Fibroblast of villous mesenchyme (primary cell): ENCODE measurements around the gene GEMIN7. TPM values are rescaled to one million over a fixed set of nuclear protein-coding genes. Genes with fewer than 3 reads are reported as not detected.
A peak's percentile ranks its signal among the peaks of the same experiment; 100 is the strongest.

Source experiments
- DNase-seq: peaks from one replicate; pipeline ENCODE4 v3.0.0-alpha.2; 2010; ENCODE audit warnings: low read depth
- H3K4me3 ChIP-seq: 2 replicates; pipeline ENCODE4 v1.5.1; 2011; ENCODE audit warnings: low read depth, mild to moderate bottlenecking, low read length
- total RNA-seq: library from RNA; depleted of rRNA; stranded (reverse); fragments of >200 nt; gene quantifications from 2 replicates; pipeline ENCODE4 v1.2.3, GENCODE V29; 2012
- TF ChIP-seq, protein P1 (sequence below): IDR thresholded peaks from 2 replicates; pipeline ENCODE4 v1.5.1; 2012; ENCODE audit warnings: low read depth, mild to moderate bottlenecking, low read length; ENCODE audit not compliant: insufficient read depth

Gene GEMIN7
- total RNA-seq, 1 donor, result 16.0 TPM

DNA sequence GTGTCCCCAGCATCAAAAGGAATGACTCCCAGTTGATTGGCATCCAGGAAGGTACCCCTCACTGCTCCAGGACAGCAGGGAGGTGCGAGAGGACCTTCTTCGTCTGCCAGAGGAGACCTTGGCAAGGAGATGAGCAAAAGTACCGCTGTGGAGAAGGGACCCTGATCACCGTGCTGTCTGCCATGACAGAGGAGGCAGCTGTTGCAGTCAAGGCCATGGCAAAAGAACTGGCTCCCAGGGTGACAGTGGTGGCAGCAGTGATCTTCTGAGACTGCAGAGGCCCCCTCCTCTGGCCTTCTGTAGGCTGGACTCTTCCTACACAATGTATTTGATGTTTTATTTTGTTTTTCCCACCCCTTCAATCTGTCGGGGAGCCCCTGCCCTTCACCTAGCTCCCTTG is 49.7 kb downstream of the GEMIN7 start:
- TF ChIP-seq, protein P1, sequence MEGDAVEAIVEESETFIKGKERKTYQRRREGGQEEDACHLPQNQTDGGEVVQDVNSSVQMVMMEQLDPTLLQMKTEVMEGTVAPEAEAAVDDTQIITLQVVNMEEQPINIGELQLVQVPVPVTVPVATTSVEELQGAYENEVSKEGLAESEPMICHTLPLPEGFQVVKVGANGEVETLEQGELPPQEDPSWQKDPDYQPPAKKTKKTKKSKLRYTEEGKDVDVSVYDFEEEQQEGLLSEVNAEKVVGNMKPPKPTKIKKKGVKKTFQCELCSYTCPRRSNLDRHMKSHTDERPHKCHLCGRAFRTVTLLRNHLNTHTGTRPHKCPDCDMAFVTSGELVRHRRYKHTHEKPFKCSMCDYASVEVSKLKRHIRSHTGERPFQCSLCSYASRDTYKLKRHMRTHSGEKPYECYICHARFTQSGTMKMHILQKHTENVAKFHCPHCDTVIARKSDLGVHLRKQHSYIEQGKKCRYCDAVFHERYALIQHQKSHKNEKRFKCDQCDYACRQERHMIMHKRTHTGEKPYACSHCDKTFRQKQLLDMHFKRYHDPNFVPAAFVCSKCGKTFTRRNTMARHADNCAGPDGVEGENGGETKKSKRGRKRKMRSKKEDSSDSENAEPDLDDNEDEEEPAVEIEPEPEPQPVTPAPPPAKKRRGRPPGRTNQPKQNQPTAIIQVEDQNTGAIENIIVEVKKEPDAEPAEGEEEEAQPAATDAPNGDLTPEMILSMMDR, result no peak
- DNase-seq, result no peak
- H3K4me3 ChIP-seq, result no peak overlapping the region

DNA sequence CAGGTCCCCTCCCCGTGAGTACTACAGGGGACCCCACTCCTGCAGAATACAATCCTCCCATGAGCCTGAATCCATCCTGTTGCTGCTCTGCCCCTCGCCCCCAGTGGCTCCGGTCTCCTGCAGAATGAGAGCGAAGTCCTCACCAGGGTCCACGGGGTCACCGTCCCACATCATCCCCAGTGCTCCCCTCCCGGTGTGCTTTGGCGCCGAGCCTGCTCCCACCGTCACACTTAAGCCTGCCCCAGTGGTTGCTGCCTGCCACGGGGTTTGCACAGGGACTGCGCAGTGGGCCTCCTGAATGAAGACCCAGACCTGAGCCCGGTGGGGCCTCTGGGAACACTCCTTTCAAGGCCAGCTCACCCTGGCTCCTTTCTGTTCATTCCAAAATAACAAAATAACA is 51.2 kb downstream of the GEMIN7 start:
- TF ChIP-seq, protein P1, result no peak
- no peak overlapping the region for H3K4me3 ChIP-seq
- no peak for DNase-seq

DNA sequence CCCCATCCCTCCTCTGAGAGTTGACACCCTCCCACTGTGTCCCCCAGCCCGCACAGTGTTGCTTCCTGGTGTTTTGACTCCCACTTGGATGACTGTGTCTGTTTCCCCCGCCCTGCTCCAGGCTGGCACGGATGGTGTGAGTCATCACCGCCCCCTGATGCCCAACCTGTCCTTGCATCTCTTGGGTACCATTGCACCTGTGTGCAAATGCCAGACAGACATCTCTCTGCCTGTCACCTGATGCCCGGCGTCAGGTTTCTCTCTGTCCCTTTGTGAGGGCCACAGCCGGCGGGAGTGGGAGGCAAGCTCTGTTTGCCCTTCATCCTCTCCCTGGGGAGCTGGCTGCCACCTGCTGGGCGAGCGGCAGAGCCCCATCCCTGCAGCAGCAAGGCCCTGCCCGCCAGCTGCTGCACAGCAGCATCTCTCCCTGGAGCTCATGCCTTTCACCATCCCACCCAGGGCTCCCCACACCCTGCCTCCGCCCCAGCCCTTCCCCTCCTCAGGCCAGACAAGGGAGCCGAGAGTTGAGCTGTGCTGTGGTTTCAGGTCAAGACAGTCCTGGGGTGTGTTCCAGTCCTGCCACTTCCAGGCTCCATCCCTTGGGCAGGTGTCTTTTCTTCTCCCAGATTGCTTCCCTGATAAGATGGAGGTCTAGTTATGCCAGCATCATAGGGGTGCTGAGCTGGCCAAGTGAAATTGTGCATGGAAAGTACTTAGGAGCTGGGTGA is 52.0 kb downstream of the GEMIN7 start:
- TF ChIP-seq, protein P1, result peak; percentile 34
- peak; percentile 9 for DNase-seq
- no peak overlapping the region for H3K4me3 ChIP-seq

DNA sequence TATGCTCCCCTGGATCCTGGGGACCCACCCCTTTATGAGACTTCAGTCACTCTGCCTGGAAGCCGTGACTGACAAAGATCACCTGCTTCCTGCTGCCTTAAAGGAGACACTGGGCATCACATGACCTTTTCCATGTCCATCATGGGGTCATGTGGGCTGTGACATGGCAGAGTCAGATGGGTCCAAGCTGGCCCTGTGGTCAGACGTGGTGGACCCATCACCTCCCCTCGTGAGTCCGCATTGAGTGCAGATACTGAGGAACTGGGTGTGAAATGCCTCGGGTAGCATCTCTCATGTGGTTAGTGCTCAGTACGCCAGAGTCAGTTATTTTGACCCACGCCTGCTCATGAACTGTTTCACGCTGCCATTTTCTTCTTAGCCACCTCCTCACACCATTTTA is 54.6 kb downstream of the GEMIN7 start:
- no peak overlapping the region for H3K4me3 ChIP-seq
- TF ChIP-seq, protein P1, result no peak
- DNase-seq, result no peak

DNA sequence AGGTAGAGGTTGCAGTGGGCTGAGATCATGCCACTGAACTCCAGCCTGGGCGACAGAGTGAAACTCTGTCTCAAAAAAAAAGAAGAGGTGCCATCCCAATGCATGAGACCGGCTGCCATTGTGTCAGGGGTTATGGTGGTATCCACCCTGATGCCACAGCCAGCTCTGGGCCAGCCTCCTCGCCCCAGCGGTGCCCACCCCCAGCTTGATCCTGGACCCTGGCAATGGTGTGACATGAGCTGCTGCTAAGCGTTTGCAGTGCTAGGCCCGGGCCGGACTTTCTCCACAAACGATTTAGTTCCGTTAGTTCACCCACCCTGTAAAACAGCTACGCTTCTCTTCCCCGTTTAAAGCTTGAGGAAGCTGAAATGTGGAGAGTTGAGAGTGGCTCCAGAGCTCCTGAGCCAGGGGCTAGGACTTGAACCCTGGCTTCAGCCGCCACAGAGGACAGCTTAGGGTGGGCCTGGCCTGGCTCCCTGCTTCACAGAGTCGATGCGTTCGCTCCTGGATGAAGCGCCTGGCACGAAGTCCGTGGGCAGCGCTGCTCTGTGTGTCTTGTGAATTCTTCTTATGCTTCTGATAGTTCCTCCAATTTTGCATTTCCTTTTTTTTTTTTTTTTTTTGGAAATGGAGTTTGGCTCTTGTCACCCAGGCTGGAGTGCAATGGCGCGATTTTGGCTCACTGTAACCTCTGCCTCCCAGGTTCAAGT is 56.3 kb downstream of the GEMIN7 start:
- TF ChIP-seq, protein P1, result no peak
- H3K4me3 ChIP-seq, result no peak overlapping the region
- DNase-seq, result no peak

DNA sequence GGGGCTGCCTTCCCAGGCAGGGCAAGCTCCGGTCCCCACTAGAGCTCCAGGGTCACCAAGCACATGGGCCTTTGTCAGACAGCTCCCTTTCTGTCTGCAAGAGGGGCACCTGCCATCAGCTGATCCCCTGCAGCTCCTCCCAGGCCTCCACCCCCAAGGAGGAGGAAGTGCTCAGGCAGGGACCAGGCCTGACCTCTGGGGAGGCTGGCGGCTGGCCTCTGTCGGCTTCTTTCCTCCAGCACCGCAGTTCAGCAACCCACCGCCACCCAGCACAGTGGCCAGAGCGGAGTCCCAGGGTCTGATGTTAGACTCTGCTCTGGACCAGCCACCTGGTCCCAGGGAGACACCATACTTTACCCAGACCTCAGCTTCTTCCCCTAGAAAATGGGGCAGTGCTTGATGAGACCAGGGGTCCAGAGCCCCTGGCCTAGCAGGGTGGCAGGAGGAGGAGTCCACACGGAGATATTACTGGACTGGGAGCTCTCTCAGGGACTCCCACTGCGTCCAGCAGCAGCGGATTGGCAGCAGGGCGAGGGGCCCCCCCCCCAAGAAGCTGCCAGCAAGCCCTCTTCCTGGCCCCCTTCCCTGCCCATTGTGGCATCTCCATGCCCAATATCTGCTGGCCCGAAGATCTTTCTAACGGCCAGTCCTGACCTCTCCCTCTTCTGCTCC is 57.6 kb downstream of the GEMIN7 start:
- TF ChIP-seq, protein P1, result no peak
- no peak overlapping the region for H3K4me3 ChIP-seq
- DNase-seq, result no peak
